ENCODE data around the gene SHANK1.

The SHANK1 gene

GRCh38 chr19:50711196-50711595 lies 8.4 kb downstream of the SHANK1 start:
- H2BK120ac ChIP-seq (ENCODE audit: low read depth, low read length) = no peak overlapping the region
- peaks cover 24 to 33% of the 10 kb centered on the region in 2 donors for H3K36me3 ChIP-seq (replicated peaks in 1 of 2; ENCODE audit: control insufficient read depth in 2 of 2, insufficient read depth in 2 of 2, low read length in 2 of 2)
- no peak overlapping the region for H3K4me3 ChIP-seq (ENCODE audit: low read length in 2 of 2)
- H3K27ac ChIP-seq (replicated peaks; ENCODE audit: low read length) = no peak overlapping the region
- no CpG with 5 or more reads among the region's 11 CpGs for WGBS, 2 donors (ENCODE audit: extremely low coverage in 2 of 2, insufficient read length in 2 of 2, insufficient replicate concordance in 1 of 2)
- no peak overlapping the region for H2BK12ac ChIP-seq (ENCODE audit: low read length)
- H3K9me3 ChIP-seq (replicated peaks in 1 of 2; ENCODE audit: control insufficient read depth in 2 of 2, insufficient read depth in 1 of 2, low read depth in 1 of 2, low read length in 2 of 2) = no peaks in the 10 kb centered on the region
- no peak overlapping the region for H4K8ac ChIP-seq (ENCODE audit: low read depth, low read length)
- no peak overlapping the region for H3K23ac ChIP-seq (ENCODE audit: low read depth, low read length, poor library complexity)
- no peak overlapping the region for H2BK15ac ChIP-seq (ENCODE audit: low read length)
- no peak overlapping the region for H2AFZ ChIP-seq (ENCODE audit: low read length)
- H3K14ac ChIP-seq (ENCODE audit: low read length) = no peak overlapping the region
- H3K9ac ChIP-seq (ENCODE audit: low read depth, low read length, poor library complexity) = no peak overlapping the region
- H3K79me1 ChIP-seq (ENCODE audit: low read depth, low read length) = no peaks in the 10 kb centered on the region
- no peak overlapping the region for H3K4ac ChIP-seq (ENCODE audit: low read length)
- H3K4me2 ChIP-seq (ENCODE audit: insufficient read depth, low read length, poor library complexity, severe bottlenecking) = no peak overlapping the region
- H2BK5ac ChIP-seq (ENCODE audit: low read length) = no peak overlapping the region
- H4K91ac ChIP-seq (ENCODE audit: low read depth, low read length, poor library complexity) = no peak overlapping the region
- no peaks in the 10 kb centered on the region for H3K4me1 ChIP-seq (ENCODE audit: control insufficient read depth in 2 of 2, insufficient read depth in 1 of 2, low read depth in 1 of 2, low read length in 2 of 2)
- H2AK5ac ChIP-seq (ENCODE audit: low read depth, low read length) = no peak overlapping the region
- DNase-seq (ENCODE audit: low spot score) = no peak
- no peaks in the 10 kb centered on the region for H3K27me3 ChIP-seq (ENCODE audit: control insufficient read depth in 3 of 3, insufficient read depth in 3 of 3, low read depth in 1 of 3, low read length in 3 of 3)
- H3K18ac ChIP-seq (ENCODE audit: low read length) = no peak overlapping the region

- H3K23ac ChIP-seq (ENCODE audit: low read depth, low read length, poor library complexity) = no peak overlapping the region
- H3K9me3 ChIP-seq (replicated peaks in 1 of 2; ENCODE audit: control insufficient read depth in 2 of 2, insufficient read depth in 1 of 2, low read depth in 1 of 2, low read length in 2 of 2) = no peaks in the 10 kb centered on the region
- H3K36me3 ChIP-seq (replicated peaks in 1 of 2; ENCODE audit: control insufficient read depth in 2 of 2, insufficient read depth in 2 of 2, low read length in 2 of 2) = peaks cover 24 to 33% of the 10 kb centered on the region in 2 donors
- H4K8ac ChIP-seq (ENCODE audit: low read depth, low read length) = no peak overlapping the region
- H3K4me3 ChIP-seq (ENCODE audit: low read length in 2 of 2) = no peak overlapping the region
- no peak overlapping the region for H3K9ac ChIP-seq (ENCODE audit: low read depth, low read length, poor library complexity)
- no peak overlapping the region for H3K4ac ChIP-seq (ENCODE audit: low read length)
- H2AK5ac ChIP-seq (ENCODE audit: low read depth, low read length) = no peak overlapping the region
- H4K91ac ChIP-seq (ENCODE audit: low read depth, low read length, poor library complexity) = no peak overlapping the region
- no peak overlapping the region for H2BK120ac ChIP-seq (ENCODE audit: low read depth, low read length)
- H3K27ac ChIP-seq (replicated peaks; ENCODE audit: low read length) = no peak overlapping the region
- no peak overlapping the region for H3K4me2 ChIP-seq (ENCODE audit: insufficient read depth, low read length, poor library complexity, severe bottlenecking)
- H3K18ac ChIP-seq (ENCODE audit: low read length) = no peak overlapping the region
- H3K27me3 ChIP-seq (ENCODE audit: control insufficient read depth in 3 of 3, insufficient read depth in 3 of 3, low read depth in 1 of 3, low read length in 3 of 3) = no peaks in the 10 kb centered on the region
- no peaks in the 10 kb centered on the region for H3K4me1 ChIP-seq (ENCODE audit: control insufficient read depth in 2 of 2, insufficient read depth in 1 of 2, low read depth in 1 of 2, low read length in 2 of 2)
- no peak overlapping the region for H2AFZ ChIP-seq (ENCODE audit: low read length)
- H2BK15ac ChIP-seq (ENCODE audit: low read length) = no peak overlapping the region
- H3K79me1 ChIP-seq (ENCODE audit: low read depth, low read length) = no peaks in the 10 kb centered on the region
- WGBS, 2 donors (ENCODE audit: extremely low coverage in 2 of 2, insufficient read length in 2 of 2, insufficient replicate concordance in 1 of 2) = no CpG with 5 or more reads among the region's 5 CpGs
- no peak overlapping the region for H3K14ac ChIP-seq (ENCODE audit: low read length)
- DNase-seq (ENCODE audit: low spot score) = no peak
- no peak overlapping the region for H2BK5ac ChIP-seq (ENCODE audit: low read length)
- no peak overlapping the region for H2BK12ac ChIP-seq (ENCODE audit: low read length)
These were observed 9.0 kb downstream of the SHANK1 start for GRCh38 chr19:50710612-50711011.

- no peak overlapping the region for H3K18ac ChIP-seq (ENCODE audit: low read length)
- no peak overlapping the region for H2BK120ac ChIP-seq (ENCODE audit: low read depth, low read length)
- no peaks in the 10 kb centered on the region for H3K4me1 ChIP-seq (ENCODE audit: control insufficient read depth in 2 of 2, insufficient read depth in 1 of 2, low read depth in 1 of 2, low read length in 2 of 2)
- no peak overlapping the region for H2AK5ac ChIP-seq (ENCODE audit: low read depth, low read length)
- no peak for DNase-seq (ENCODE audit: low spot score)
- H3K23ac ChIP-seq (ENCODE audit: low read depth, low read length, poor library complexity) = no peak overlapping the region
- H3K14ac ChIP-seq (ENCODE audit: low read length) = no peak overlapping the region
- no peak overlapping the region for H4K91ac ChIP-seq (ENCODE audit: low read depth, low read length, poor library complexity)
- no peak overlapping the region for H2AFZ ChIP-seq (ENCODE audit: low read length)
- no peak overlapping the region for H2BK15ac ChIP-seq (ENCODE audit: low read length)
- H2BK5ac ChIP-seq (ENCODE audit: low read length) = no peak overlapping the region
- no peak overlapping the region for H3K27ac ChIP-seq (replicated peaks; ENCODE audit: low read length)
- H3K4ac ChIP-seq (ENCODE audit: low read length) = no peak overlapping the region
- WGBS, 2 donors (ENCODE audit: extremely low coverage in 2 of 2, insufficient read length in 2 of 2, insufficient replicate concordance in 1 of 2) = no CpG with 5 or more reads among the region's 10 CpGs
- H2BK12ac ChIP-seq (ENCODE audit: low read length) = no peak overlapping the region
- no peak overlapping the region for H3K4me3 ChIP-seq (ENCODE audit: low read length in 2 of 2)
- no peaks in the 10 kb centered on the region for H3K79me1 ChIP-seq (ENCODE audit: low read depth, low read length)
- H4K8ac ChIP-seq (ENCODE audit: low read depth, low read length) = no peak overlapping the region
- no peak overlapping the region for H3K4me2 ChIP-seq (ENCODE audit: insufficient read depth, low read length, poor library complexity, severe bottlenecking)
- no peak overlapping the region for H3K9ac ChIP-seq (ENCODE audit: low read depth, low read length, poor library complexity)
- H3K9me3 ChIP-seq (replicated peaks in 1 of 2; ENCODE audit: control insufficient read depth in 2 of 2, insufficient read depth in 1 of 2, low read depth in 1 of 2, low read length in 2 of 2) = no peaks in the 10 kb centered on the region
- H3K36me3 ChIP-seq (replicated peaks in 1 of 2; ENCODE audit: control insufficient read depth in 2 of 2, insufficient read depth in 2 of 2, low read length in 2 of 2) = peaks cover 24 to 33% of the 10 kb centered on the region in 2 donors
- no peaks in the 10 kb centered on the region for H3K27me3 ChIP-seq (ENCODE audit: control insufficient read depth in 3 of 3, insufficient read depth in 3 of 3, low read depth in 1 of 3, low read length in 3 of 3)
These were observed 9.5 kb downstream of the SHANK1 start for GRCh38 chr19:50710094-50710493.

DNA sequence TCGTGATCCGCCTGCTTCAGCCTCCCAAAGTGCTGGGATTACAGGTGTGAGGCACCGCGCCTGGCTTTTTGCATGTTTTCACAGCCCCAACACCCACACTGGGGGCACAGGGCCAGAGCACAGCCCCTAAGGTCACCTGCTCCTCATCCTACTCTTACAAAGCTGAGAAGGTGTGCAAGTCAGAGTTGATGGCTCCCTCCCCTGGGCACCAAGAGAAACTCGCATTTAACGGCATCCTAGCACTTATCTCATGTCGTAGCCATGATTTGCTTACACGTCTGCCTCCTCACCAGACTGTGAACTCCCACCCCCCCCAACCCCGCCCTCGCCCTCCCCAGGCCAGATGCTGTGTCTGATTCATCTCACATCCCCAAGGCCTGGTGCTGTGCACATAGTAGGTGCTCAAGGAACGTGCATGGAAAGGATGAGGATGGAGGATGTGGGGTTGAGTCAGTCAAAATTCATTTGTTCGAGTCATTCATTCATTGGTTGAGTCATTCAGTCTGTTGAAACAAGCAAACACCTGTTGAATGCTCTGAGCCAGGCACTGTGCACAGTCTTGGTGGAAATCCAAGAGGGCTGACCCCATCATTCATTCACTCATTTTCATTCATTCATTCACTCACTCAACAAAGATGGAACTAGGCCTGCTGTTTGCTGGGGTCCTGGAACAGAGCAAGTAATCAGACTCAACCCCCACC lies 11.3 kb downstream of the SHANK1 start:
- Histone ChIP-seq H4K8ac (ENCODE audit: low read depth, low read length) (no peak overlapping the region), H2BK12ac (ENCODE audit: low read length) (no peak overlapping the region), H2BK5ac (ENCODE audit: low read length) (no peak overlapping the region), H3K36me3 (replicated peaks in 1 of 2; ENCODE audit: control insufficient read depth in 2 of 2, insufficient read depth in 2 of 2, low read length in 2 of 2) (peaks cover 22 to 29% of the 10 kb centered on the region in 2 donors), H4K91ac (ENCODE audit: low read depth, low read length, poor library complexity) (no peak overlapping the region), H3K18ac (ENCODE audit: low read length) (no peak overlapping the region), H2BK120ac (ENCODE audit: low read depth, low read length) (no peak overlapping the region), H2BK15ac (ENCODE audit: low read length) (no peak overlapping the region), H2AFZ (ENCODE audit: low read length) (no peak overlapping the region), H3K4ac (ENCODE audit: low read length) (no peak overlapping the region), H3K4me1 (ENCODE audit: control insufficient read depth in 2 of 2, insufficient read depth in 1 of 2, low read depth in 1 of 2, low read length in 2 of 2) (no peaks in the 10 kb centered on the region), H3K14ac (ENCODE audit: low read length) (no peak overlapping the region), H3K27me3 (ENCODE audit: control insufficient read depth in 3 of 3, insufficient read depth in 3 of 3, low read depth in 1 of 3, low read length in 3 of 3) (no peaks in the 10 kb centered on the region), H3K27ac (replicated peaks; ENCODE audit: low read length) (no peak overlapping the region), H3K23ac (ENCODE audit: low read depth, low read length, poor library complexity) (no peak overlapping the region), H3K9me3 (replicated peaks in 1 of 2; ENCODE audit: control insufficient read depth in 2 of 2, insufficient read depth in 1 of 2, low read depth in 1 of 2, low read length in 2 of 2) (no peaks in the 10 kb centered on the region), H3K79me1 (ENCODE audit: low read depth, low read length) (no peaks in the 10 kb centered on the region), H3K4me3 (ENCODE audit: low read length in 2 of 2) (no peak overlapping the region), H3K9ac (ENCODE audit: low read depth, low read length, poor library complexity) (no peak overlapping the region), H2AK5ac (ENCODE audit: low read depth, low read length) (no peak overlapping the region), H3K4me2 (ENCODE audit: insufficient read depth, low read length, poor library complexity, severe bottlenecking) (no peak overlapping the region)
- no peak for DNase-seq (ENCODE audit: low spot score)
- WGBS, 2 donors (ENCODE audit: extremely low coverage in 2 of 2, insufficient read length in 2 of 2, insufficient replicate concordance in 1 of 2) = no CpG with 5 or more reads among the region's 12 CpGs

Data from neuronal stem cell (in vitro differentiated cells).